Liver (tissue), 9 donors: ENCODE measurements around the gene IGSF22. TPM values are rescaled to one million over a fixed set of nuclear protein-coding genes. Genes with fewer than 3 reads are reported as not detected.

Experiments
- DNase-seq: peaks from one replicate; pipeline ENCODE4 v3.0.0-alpha.2; 2017; ENCODE audit warnings: low spot score
- H3K27ac ChIP-seq, 2 donors: one replicate each; pipeline ENCODE4 v1.7.0; 2013; ENCODE audit warnings: inconsistent platforms in 2 of 2, low read length in 2 of 2, control low read depth in 1 of 2, low read depth in 1 of 2, mild to moderate bottlenecking in 1 of 2
- H3K27me3 ChIP-seq, 4 donors: one replicate each; pipeline versions ENCODE4 v1.6.1 to v1.7.0; 2013; ENCODE audit warnings: low read length in 3 of 4, inconsistent platforms in 1 of 4, mild to moderate bottlenecking in 1 of 4, moderate library complexity in 1 of 4; ENCODE audit not compliant: control insufficient read depth in 4 of 4, insufficient read depth in 4 of 4
- H3K36me3 ChIP-seq, 4 donors: one replicate each; pipeline versions ENCODE4 v1.6.1 to v1.7.0; 2013; ENCODE audit warnings: low read length in 3 of 4, mild to moderate bottlenecking in 3 of 4, low read depth in 1 of 4, moderate library complexity in 1 of 4; ENCODE audit not compliant: control insufficient read depth in 4 of 4, insufficient read depth in 3 of 4
- H3K4me1 ChIP-seq, 4 donors: one replicate each; pipeline versions ENCODE4 v1.6.1 to v1.7.0; 2013; ENCODE audit warnings: low read length in 3 of 4, mild to moderate bottlenecking in 3 of 4, moderate library complexity in 1 of 4; ENCODE audit not compliant: control insufficient read depth in 4 of 4, insufficient read depth in 4 of 4
- H3K4me3 ChIP-seq, 3 donors: one replicate each; pipeline versions ENCODE4 v1.6.1 to v1.7.0; 2013; ENCODE audit warnings: low read length in 3 of 3, control low read depth in 1 of 3, low read depth in 1 of 3, mild to moderate bottlenecking in 1 of 3
- H3K9ac ChIP-seq, 2 donors: one replicate each; pipeline ENCODE4 v1.7.0; 2013; ENCODE audit warnings: low read length in 2 of 2, mild to moderate bottlenecking in 2 of 2, moderate library complexity in 2 of 2, control low read depth in 1 of 2, low read depth in 1 of 2
- H3K9me3 ChIP-seq, 4 donors: one replicate each; pipeline versions ENCODE4 v1.6.1 to v1.7.0; 2013; ENCODE audit warnings: low read length in 3 of 4; ENCODE audit not compliant: control insufficient read depth in 4 of 4
- EGR1 ChIP-seq, 2 donors: IDR thresholded peaks; 2 replicates each; pipeline ENCODE4 v1.6.1; 2016 to 2018; ENCODE audit warnings: antibody characterized with exemption in 2 of 2, low read depth in 2 of 2
- FOXA1 ChIP-seq: IDR thresholded peaks from 2 replicates; pipeline ENCODE4 v1.6.1; 2016; ENCODE audit warnings: antibody characterized with exemption
- GABPA ChIP-seq, 2 donors: IDR thresholded peaks in 1 of 2; conservative IDR thresholded peaks in 1 of 2; 2 replicates each; pipeline ENCODE4 v1.6.1; 2016; ENCODE audit warnings: antibody characterized with exemption in 2 of 2, mild to moderate bottlenecking in 1 of 2, moderate library complexity in 1 of 2
- HNF4G ChIP-seq: IDR thresholded peaks from 2 replicates; pipeline ENCODE4 v1.6.1; 2016; ENCODE audit warnings: antibody characterized with exemption
- JUND ChIP-seq, 2 donors: IDR thresholded peaks; 2 replicates each; pipeline ENCODE4 v1.6.1; 2016; ENCODE audit warnings: antibody characterized with exemption in 2 of 2
- RAD21 ChIP-seq, 2 donors: IDR thresholded peaks; 2 replicates each; pipeline ENCODE4 v1.6.1; 2016; ENCODE audit warnings: antibody characterized with exemption in 2 of 2, mild to moderate bottlenecking in 2 of 2
- SP1 ChIP-seq: IDR thresholded peaks from 2 replicates; pipeline ENCODE4 v1.6.1; 2018; ENCODE audit warnings: antibody characterized with exemption, mild to moderate bottlenecking
- TAF1 ChIP-seq: conservative IDR thresholded peaks from 2 replicates; pipeline ENCODE4 v1.6.1; 2016; ENCODE audit warnings: antibody characterized with exemption, mild to moderate bottlenecking
- YY1 ChIP-seq: IDR thresholded peaks from 2 replicates; pipeline ENCODE4 v1.6.1; 2016; ENCODE audit warnings: antibody characterized with exemption, mild to moderate bottlenecking
- WGBS: extraction: QIAGEN DNeasy Blood & Tissue Kit; methylation state at CpG from one replicate; pipeline ENCODE4 v1.1.7; 2013; 5-methylcytosine and 5-hydroxymethylcytosine counted together
- polyA plus RNA-seq, 2 donors: library from polyadenylated mRNA; stranded (reverse) in 1 of 2; unstranded in 1 of 2; fragments of 200-250 nt in 1 of 2; fragments of >200 nt in 1 of 2; fragmentation: Nextera tagmentation in 1 of 2; extraction: Ambion mirVana in 1 of 2; gene quantifications; one replicate each; pipeline versions ENCODE4 v1.2.1 to v1.2.3, GENCODE V29; 2013 to 2015
- total RNA-seq, 2 donors: library from RNA; depleted of rRNA; stranded (reverse); fragments of >200 nt; gene quantifications; one replicate each; pipeline ENCODE4 v1.2.3, GENCODE V29; 2014
- TF ChIP-seq, protein P1 (sequence below): fragments of 150-350 bp; IDR thresholded peaks from 2 replicates; pipeline ENCODE4 v1.5.1; 2017; ENCODE audit warnings: improper control_type of control experiment, low read depth, low read length; ENCODE audit not compliant: missing input control
- TF ChIP-seq, protein P2 (sequence below): IDR thresholded peaks from 2 replicates; pipeline ENCODE4 v1.6.1; 2016; ENCODE audit warnings: antibody characterized with exemption
- TF ChIP-seq, protein P3 (sequence below): IDR thresholded peaks from 2 replicates; pipeline ENCODE4 v1.6.1; 2016; ENCODE audit warnings: antibody characterized with exemption, mild to moderate bottlenecking
- TF ChIP-seq, protein P4 (sequence below): IDR thresholded peaks from 2 replicates; pipeline ENCODE4 v1.6.1; 2016; ENCODE audit warnings: antibody characterized with exemption
- donor health status: healthy.
- donor health status: healthy.
- donor health status: healthy.
- donor health status: healthy.
- donor health status: healthy.

IGSF22 gene
- total and polyA plus RNA-seq, 4 donors = 0.12 to 0.26 TPM; not detected in 2

DNA sequence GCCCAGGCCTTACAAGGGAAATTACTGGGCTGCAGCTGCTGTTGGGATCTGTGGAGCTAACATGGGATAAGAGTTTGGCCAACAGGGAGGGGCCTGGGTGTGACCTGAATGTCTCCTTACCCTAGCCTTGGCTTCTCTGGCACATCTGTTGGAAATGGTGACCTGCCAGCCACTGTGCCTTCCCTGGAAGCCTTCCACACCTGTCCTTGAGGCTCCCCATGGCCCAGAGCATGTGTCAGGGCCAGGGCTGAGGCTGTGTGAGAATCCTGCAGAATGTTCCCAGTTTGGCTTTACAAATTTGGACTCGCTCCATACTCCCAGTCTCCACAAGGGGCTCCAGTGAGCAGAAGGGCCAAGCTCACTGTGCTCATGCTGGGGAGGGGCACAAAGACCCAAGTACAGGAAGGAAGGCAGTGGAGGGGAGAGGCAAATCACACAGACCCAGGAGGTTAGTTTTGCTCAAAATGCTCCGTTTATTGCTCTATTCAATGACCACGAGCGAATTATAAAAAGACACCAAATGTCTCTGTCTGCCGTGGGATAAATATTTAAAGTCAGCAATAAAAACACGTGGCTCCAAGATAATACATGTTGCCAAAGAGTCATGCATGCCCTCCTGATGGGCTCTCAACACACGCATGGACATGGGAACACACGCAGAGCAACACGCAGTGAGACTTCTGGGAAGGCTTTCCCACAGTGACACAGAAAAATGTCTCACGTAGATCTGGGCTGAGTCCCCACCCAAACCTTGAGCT, 1.7 kb upstream of the IGSF22 start:
- no peak overlapping the region for H3K27ac ChIP-seq
- peak; percentile 8 to 66 for TF ChIP-seq RAD21 (IDR thresholded peaks at IDR 0.05)
- TF ChIP-seq, protein P1, sequence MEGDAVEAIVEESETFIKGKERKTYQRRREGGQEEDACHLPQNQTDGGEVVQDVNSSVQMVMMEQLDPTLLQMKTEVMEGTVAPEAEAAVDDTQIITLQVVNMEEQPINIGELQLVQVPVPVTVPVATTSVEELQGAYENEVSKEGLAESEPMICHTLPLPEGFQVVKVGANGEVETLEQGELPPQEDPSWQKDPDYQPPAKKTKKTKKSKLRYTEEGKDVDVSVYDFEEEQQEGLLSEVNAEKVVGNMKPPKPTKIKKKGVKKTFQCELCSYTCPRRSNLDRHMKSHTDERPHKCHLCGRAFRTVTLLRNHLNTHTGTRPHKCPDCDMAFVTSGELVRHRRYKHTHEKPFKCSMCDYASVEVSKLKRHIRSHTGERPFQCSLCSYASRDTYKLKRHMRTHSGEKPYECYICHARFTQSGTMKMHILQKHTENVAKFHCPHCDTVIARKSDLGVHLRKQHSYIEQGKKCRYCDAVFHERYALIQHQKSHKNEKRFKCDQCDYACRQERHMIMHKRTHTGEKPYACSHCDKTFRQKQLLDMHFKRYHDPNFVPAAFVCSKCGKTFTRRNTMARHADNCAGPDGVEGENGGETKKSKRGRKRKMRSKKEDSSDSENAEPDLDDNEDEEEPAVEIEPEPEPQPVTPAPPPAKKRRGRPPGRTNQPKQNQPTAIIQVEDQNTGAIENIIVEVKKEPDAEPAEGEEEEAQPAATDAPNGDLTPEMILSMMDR = peak; percentile 66
- TF ChIP-seq, protein P2, sequence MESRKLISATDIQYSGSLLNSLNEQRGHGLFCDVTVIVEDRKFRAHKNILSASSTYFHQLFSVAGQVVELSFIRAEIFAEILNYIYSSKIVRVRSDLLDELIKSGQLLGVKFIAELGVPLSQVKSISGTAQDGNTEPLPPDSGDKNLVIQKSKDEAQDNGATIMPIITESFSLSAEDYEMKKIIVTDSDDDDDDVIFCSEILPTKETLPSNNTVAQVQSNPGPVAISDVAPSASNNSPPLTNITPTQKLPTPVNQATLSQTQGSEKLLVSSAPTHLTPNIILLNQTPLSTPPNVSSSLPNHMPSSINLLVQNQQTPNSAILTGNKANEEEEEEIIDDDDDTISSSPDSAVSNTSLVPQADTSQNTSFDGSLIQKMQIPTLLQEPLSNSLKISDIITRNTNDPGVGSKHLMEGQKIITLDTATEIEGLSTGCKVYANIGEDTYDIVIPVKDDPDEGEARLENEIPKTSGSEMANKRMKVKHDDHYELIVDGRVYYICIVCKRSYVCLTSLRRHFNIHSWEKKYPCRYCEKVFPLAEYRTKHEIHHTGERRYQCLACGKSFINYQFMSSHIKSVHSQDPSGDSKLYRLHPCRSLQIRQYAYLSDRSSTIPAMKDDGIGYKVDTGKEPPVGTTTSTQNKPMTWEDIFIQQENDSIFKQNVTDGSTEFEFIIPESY = no peak
- no peak for TF ChIP-seq GABPA (IDR thresholded peaks at IDR 0.05 in 1 of 2, conservative IDR thresholded peaks at IDR 0.05 in 1 of 2)
- no peak overlapping the region for H3K4me3 ChIP-seq
- H3K4me1 ChIP-seq = no peaks in the 10 kb centered on the region
- no peaks in the 10 kb centered on the region for H3K36me3 ChIP-seq
- DNase-seq = no peak
- 53% methylated on average over 10 of the region's 10 CpGs for WGBS
- H3K9ac ChIP-seq = no peak overlapping the region
- H3K9me3 ChIP-seq = no peaks in the 10 kb centered on the region
- H3K27me3 ChIP-seq = peaks cover 0 to 4% (median 0%) of the 10 kb centered on the region in 4 donors

DNA sequence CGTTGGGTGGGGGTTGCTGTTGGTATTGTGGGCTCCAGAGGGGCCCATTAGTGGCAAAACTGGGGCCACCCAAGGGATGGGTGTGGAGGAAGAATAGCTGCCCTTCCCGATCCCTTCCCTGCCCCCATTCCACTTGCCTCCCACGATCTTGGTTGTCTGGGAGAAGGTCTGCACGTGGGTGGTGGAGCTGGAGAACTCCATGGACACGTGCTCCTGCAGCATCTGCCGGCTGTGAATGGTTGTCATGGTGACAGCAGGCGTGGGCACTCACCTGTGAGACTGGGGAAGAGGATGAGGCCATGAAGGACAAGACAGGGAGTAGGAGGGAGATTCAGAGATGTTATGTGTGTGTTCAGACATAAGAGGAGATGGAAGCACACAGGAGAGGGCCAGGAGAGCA, 2.0 kb downstream of the IGSF22 start:
- peaks cover 0 to 4% (median 0%) of the 10 kb centered on the region in 4 donors for H3K27me3 ChIP-seq
- DNase-seq = no peak
- no peaks in the 10 kb centered on the region for H3K9me3 ChIP-seq
- no peaks in the 10 kb centered on the region for H3K36me3 ChIP-seq
- WGBS = 52% methylated on average over 7 of the region's 7 CpGs
- TF ChIP-seq YY1 (no peak), SP1 (no peak), TAF1 (no peak), HNF4G (no peak), GABPA (IDR thresholded peaks at IDR 0.05 in 1 of 2, conservative IDR thresholded peaks at IDR 0.05 in 1 of 2) (no peak), EGR1 (IDR thresholded peaks at IDR 0.05; ENCODE audit: low read depth in 2 of 2) (no peak), FOXA1 (no peak), JUND (IDR thresholded peaks at IDR 0.05) (no peak)
- TF ChIP-seq, protein P3, sequence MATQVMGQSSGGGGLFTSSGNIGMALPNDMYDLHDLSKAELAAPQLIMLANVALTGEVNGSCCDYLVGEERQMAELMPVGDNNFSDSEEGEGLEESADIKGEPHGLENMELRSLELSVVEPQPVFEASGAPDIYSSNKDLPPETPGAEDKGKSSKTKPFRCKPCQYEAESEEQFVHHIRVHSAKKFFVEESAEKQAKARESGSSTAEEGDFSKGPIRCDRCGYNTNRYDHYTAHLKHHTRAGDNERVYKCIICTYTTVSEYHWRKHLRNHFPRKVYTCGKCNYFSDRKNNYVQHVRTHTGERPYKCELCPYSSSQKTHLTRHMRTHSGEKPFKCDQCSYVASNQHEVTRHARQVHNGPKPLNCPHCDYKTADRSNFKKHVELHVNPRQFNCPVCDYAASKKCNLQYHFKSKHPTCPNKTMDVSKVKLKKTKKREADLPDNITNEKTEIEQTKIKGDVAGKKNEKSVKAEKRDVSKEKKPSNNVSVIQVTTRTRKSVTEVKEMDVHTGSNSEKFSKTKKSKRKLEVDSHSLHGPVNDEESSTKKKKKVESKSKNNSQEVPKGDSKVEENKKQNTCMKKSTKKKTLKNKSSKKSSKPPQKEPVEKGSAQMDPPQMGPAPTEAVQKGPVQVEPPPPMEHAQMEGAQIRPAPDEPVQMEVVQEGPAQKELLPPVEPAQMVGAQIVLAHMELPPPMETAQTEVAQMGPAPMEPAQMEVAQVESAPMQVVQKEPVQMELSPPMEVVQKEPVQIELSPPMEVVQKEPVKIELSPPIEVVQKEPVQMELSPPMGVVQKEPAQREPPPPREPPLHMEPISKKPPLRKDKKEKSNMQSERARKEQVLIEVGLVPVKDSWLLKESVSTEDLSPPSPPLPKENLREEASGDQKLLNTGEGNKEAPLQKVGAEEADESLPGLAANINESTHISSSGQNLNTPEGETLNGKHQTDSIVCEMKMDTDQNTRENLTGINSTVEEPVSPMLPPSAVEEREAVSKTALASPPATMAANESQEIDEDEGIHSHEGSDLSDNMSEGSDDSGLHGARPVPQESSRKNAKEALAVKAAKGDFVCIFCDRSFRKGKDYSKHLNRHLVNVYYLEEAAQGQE = no peak
- TF ChIP-seq, protein P4, sequence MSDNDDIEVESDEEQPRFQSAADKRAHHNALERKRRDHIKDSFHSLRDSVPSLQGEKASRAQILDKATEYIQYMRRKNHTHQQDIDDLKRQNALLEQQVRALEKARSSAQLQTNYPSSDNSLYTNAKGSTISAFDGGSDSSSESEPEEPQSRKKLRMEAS = no peak
- TF ChIP-seq, protein P1 = no peak
- H3K9ac ChIP-seq = no peak overlapping the region
- H3K27ac ChIP-seq = no peak overlapping the region
- no peak overlapping the region for H3K4me3 ChIP-seq
- peaks cover 4 to 13% (median 8%) of the 10 kb centered on the region in 4 donors for H3K4me1 ChIP-seq
